Epithelial cell of prostate (primary cell): ENCODE measurements around the gene PER2.
"Not testable (repeated sequence)": the region's sequence is repeated elsewhere in the genome, so short reads cannot be mapped to it uniquely, and the experiment has no call there.

Experiments
- DNase-seq: peaks from one replicate; pipeline ENCODE4 v3.0.0-alpha.2; 2011; ENCODE audit warnings: low read depth, low spot score
- H3K27ac ChIP-seq: fragments of 450-650 bp; 2 replicates; pipeline ENCODE4 v1.5.1; 2017; ENCODE audit warnings: mild to moderate bottlenecking

The PER2 gene

DNA sequence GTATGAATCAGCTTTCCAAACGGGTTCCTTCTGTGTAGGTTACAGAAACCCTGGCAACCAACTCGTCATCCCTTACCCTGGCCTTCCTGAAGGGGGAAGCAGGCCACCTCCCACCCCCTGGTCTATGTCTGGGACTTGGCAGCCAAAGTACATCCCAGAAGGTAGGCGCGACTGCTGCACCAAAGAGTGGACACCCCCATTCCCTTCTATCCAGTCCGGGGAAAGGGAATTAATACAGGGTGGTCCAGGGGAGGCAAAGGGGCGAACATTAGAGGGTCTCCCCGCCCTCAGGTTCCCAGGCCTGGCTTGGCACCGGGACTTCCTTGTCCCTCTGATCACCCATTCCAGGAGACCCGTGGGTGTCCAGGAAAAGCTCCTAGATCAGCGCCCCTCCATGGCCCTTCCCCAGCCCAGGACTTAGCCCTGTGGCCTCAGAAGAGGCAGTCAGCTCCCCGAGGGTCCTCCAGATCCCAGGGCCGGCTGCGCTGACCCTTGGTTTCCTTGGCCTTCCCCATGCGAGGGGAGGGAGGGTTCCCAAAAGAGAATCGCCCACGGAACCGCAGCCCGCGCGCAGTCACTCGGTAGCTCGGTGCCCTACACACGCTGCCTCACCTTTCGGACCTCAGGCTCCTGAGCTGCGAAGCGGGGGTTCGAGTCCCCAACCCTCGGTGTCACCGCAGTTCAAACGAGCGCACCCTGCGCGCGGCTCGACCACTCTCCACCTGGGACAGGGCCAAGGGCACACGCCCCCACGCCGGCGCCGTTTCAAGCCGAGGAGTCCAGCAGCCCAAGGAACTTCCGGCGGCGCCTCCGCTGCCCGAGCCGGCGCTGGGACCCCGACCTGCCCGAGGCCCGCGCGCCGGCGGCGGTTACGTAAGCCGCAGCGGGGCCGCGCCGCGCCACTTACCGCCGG is at the start of gene PER2:
Gene PER2 (minus strand): TSS at position 874 of the 913 bp plus-strand sequence. CDS start 10,674 bp downstream, outside the sequence.
- DNase-seq: peak; percentile 82
- peak within 1 kb of the TSS; percentile 91 for H3K27ac ChIP-seq

DNA sequence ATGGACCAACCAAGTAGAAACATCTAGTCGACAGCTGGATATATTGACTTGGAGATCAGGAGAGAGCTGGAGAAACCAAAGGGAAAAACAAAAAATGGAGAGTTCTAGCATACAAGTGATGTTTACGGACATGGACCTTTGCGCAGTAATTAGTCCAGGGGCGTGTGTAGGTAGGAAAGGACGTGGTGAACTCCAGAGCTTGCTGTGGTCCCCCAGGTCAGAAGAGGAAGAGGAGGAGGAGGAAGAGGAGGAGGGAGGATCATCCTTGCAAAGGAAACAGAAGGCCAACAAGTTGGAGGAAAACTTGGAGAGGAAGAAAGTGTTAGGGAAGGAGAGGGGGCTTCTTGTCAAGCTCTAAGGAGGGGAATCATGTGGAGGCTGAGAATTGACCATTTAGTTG is 49.4 kb upstream of the PER2 start:
- no peak overlapping the region for H3K27ac ChIP-seq
- no peak for DNase-seq

DNA sequence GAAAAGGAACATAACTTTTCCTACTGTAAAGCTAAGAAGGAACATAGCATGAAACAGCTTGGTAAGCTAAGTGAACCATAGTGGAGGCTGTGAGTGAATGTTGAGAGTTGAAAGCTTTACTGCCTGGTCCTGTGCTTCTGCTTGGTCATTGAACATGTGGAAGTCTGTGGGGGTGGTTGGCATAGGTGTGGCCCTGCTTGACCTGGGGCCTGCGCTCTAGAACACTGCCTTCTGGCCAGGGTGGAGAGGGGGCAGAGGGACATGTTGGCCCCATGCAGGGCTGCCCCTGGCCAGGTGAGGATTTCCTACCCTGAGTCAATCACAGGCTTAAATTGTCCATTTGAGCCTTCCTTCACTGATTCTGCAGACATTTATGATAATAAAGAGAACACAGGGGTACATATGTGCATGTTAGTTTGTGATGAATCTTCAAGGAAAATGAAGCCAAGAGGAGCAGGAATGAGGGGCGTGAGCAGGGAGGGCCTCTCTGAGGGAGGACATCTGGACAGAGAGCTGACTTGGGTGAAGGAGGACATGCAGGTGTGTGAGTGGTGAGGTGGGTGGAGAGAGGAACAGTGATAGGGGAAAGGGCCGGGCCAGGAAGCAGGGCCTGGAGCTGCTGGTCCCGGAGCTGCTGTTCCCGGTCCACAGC is 48.5 kb upstream of the PER2 start:
- no peak overlapping the region for H3K27ac ChIP-seq
- no peak for DNase-seq

GRCh38 chr2:238336151-238336550 is 47.7 kb upstream of the PER2 start:
- no peak overlapping the region for H3K27ac ChIP-seq
- no peak for DNase-seq

- H3K27ac ChIP-seq, DNase-seq: not testable (repeated sequence)
Observed at GRCh38 chr2:238335591-238335990, 47.2 kb upstream of the PER2 start.

DNA sequence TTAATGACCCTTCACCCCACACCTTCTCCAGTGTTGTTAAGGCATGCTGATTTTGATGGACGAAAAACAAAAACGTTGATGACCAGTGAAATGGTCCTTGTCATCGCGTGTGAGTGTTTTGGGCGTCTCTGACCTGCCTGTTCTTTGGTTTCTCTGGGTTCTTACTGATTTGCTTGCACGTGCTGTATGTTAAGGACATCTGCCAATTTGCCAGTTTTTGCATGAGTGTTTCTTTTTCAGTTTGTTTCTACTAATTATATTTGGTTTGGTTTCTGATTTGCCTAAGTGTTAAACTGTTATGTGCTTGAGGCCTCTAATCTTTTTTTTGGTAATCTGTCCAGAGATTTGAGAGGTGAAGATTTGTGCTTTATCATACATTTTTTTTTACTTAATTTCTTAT is 46.5 kb upstream of the PER2 start:
- no peak for DNase-seq
- H3K27ac ChIP-seq: no peak overlapping the region

GRCh38 chr2:238331916-238332315 is 43.5 kb upstream of the PER2 start:
- no peak overlapping the region for H3K27ac ChIP-seq
- DNase-seq: no peak

DNA sequence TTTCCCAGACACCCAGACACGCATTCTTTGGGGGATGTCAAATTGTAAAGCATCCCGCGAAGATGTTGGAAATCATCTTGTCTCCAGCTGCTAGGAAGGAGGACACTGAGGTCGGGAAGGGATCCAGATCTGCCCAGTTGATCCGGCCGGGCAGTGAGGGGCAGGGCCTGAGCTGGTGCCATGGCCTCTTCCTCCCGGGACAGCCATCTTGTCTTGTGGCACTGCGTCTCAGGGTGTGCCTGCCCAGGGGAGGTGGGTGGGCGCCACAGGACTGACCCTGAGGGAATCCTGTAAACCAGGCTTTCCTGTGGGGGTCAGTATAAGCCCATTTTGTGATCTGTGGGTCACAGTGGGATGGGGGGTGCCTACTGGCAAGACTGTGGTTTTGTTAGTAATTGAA is 42.0 kb upstream of the PER2 start:
- DNase-seq: no peak
- H3K27ac ChIP-seq: no peak overlapping the region

DNA sequence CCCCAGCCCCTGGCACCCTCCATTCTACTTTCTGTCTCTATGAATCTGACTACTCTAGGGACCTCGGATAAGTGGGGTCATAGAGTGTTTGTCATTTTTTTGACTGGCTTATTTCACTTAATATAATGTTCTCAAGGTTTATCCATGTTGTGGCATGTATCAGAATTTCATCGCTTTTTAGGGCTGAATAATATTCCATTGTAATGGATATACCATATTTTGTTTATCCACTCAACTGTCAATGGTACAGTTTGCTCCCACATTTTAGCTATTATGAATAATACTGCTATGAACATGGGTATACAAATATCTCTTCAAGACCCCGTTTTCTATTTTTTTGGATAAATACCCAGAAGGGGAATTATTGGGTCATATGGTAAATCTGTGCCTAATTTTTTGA is 39.3 kb upstream of the PER2 start:
- no peak for DNase-seq

GRCh38 chr2:238326801-238327365 is 38.5 kb upstream of the PER2 start:
- DNase-seq: no peak
- no peak overlapping the region for H3K27ac ChIP-seq

More for the DNA sequence above, 39.3 kb upstream of the PER2 start:
- H3K27ac ChIP-seq: no peak overlapping the region

GRCh38 chr2:238325694-238326093 is 37.3 kb upstream of the PER2 start:
- no peak overlapping the region for H3K27ac ChIP-seq
- DNase-seq: no peak

- not testable (repeated sequence) for DNase-seq
Observed at GRCh38 chr2:238324248-238324647, 35.8 kb upstream of the PER2 start.

DNA sequence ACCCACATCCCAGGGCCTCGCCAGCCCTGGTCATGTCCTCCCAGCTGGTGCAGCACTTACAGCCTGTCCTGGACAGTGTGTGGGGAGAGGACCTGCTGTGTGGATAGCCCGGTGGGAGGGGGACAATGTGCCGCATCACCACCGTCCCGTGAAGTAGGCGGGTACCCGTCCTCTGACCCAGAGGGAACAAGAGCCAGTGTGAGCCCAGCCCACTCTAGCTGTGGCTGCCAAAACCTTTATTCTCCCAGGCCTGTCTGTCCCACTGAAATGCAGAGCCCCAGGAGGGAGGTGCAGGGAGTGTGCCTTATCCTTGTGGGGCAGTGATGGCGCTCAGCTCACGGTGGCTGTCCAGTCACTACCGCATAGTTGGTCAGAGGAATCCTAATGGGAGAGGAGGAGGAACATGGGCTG is 33.6 kb upstream of the PER2 start:
- no peak overlapping the region for H3K27ac ChIP-seq
- no peak for DNase-seq

More at GRCh38 chr2:238324248-238324647, 35.8 kb upstream of the PER2 start:
- H3K27ac ChIP-seq: not testable (repeated sequence)

- DNase-seq: no peak
- H3K27ac ChIP-seq: no peak overlapping the region
Observed at GRCh38 chr2:238321467-238321866, 33.1 kb upstream of the PER2 start.

GRCh38 chr2:238320648-238321281 is 32.4 kb upstream of the PER2 start:
- DNase-seq: no peak
- H3K27ac ChIP-seq: peak overlapping the region; percentile 34

DNA sequence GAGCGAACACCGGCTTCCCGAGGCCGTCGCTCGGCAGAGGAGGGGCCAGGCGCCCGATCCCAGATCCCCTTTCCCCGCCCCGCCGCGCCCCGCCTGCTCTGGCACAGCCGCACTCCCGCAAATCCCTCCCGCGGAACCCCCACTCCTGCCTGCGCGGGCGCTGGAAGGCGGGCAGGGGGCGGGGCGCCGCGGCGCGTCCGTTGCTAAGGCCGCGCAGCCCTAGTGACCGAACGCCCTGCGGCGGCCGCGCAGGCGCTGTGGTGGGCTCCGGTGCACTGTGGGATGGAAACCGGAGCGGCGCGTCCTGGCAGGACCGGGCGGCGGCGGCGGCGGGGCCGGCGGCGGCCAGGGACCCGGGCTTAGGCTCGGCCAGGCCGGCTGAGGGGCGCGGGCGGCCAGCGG is 31.8 kb upstream of the PER2 start, which contains the start of gene TRAF3IP1:
Gene TRAF3IP1 (plus strand): TSS at position 273 of the 402 bp plus-strand sequence. CDS start 145 bp downstream, outside the sequence.
- peak; percentile 33 for DNase-seq
- peak within 1 kb of the TSS; percentile 34 for H3K27ac ChIP-seq

GRCh38 chr2:238315031-238315595 is 26.7 kb upstream of the PER2 start:
- no peak overlapping the region for H3K27ac ChIP-seq

DNA sequence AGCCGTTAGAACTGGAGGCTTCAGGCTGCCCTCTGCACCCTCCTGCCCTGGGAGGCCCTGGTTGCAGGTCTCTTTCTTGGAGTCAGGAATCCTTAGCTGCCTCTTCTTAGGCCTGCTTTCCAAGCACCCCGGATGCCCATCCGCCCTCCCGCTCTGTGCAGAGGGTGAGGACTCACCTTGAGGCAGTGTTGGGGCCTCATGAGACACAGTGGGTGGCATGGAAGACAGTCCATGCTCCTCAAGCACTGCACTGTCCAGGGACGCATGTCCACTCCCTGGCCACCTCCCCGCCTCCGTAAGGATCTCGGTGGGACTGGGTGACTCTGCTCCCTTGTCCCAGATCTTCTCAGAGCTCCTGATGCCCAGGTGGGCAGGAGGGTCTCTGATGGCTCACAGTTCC is 26.2 kb upstream of the PER2 start:
- no peak overlapping the region for H3K27ac ChIP-seq
- DNase-seq: no peak

More at GRCh38 chr2:238315031-238315595, 26.7 kb upstream of the PER2 start:
- no peak for DNase-seq

DNA sequence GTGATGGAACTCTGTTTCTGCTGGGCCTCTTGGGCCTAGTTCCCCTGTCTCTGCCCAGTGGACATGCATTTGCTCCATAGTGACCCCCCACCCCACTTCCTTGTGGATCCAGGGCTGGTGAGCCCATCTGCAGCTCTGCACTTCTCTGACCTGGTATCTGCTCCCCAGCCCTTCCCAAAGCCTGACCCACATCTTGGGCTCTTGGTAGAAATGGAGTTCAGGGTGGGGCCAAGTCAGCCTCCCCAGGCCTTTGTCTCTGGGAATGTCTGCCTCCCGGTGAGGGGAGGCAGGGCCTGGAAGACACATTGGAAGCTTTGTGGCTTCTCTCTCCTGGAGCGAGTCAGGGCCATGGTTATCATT is 25.6 kb upstream of the PER2 start:
- H3K27ac ChIP-seq: no peak overlapping the region
- DNase-seq: no peak
